ACHN (cell line): ENCODE results near the gene CFAP68.

Source experiments
- DNase-seq: peaks from one replicate; pipeline ENCODE4 v3.0.0-alpha.2; 2015
- in situ Hi-C: cut with HindIII; loops from 2 replicates; pipeline ENCODE4 v1.10.0; 2017; ENCODE audit warnings: low sequenced_read_pairs, low pct_ligation_motif_present, low pct_unique_long_range_greater_than_20kb

CFAP68 gene

GRCh38 chr11:111934306-111934705, 55.0 kb downstream of the CFAP68 start:
- in situ Hi-C loops, result no loop called here
- DNase-seq, result no peak
